Epithelial cell of prostate (primary cell): ENCODE results near the gene MYG1.

Experiments used
- DNase-seq: peaks from one replicate; pipeline ENCODE4 v3.0.0-alpha.2; 2011; ENCODE audit warnings: low read depth, low spot score
- H3K27ac ChIP-seq: fragments of 450-650 bp; 2 replicates; pipeline ENCODE4 v1.5.1; 2017; ENCODE audit warnings: mild to moderate bottlenecking

Gene MYG1, protein sequence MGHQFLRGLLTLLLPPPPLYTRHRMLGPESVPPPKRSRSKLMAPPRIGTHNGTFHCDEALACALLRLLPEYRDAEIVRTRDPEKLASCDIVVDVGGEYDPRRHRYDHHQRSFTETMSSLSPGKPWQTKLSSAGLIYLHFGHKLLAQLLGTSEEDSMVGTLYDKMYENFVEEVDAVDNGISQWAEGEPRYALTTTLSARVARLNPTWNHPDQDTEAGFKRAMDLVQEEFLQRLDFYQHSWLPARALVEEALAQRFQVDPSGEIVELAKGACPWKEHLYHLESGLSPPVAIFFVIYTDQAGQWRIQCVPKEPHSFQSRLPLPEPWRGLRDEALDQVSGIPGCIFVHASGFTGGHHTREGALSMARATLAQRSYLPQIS

DNA sequence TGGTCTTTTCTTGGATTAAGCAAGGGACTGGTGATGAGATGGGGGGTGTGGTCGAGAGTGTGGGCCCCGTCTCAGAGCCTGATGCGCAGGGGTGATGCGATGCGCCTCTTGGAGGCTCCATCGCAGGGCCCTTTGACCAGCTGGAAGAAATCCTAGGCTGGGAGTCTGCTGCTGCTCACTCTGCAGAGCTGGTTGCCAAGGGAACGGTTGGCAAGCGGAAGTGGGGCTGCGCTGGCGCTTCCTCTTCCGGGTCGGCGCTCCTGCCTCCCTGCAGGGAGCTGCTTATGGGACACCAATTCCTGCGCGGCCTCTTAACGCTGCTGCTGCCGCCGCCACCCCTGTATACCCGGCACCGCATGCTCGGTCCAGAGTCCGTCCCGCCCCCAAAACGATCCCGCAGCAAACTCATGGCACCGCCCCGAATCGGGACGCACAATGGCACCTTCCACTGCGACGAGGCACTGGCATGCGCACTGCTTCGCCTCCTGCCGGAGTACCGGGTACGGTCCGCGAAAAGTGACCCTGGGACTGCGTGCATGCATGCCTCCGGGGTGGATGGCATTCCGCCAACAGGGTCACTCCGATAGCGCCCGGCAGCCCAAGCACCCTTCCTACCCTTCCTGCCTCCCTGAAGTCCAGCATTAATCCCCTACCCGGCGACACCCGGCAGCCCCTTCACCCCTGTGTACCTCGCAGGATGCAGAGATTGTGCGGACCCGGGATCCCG is at the start of gene MYG1:
TSS of gene MYG1 (plus strand) at position 242 of the 727 bp plus-strand sequence. CDS start at position 285, 43 bp downstream.
- no peak for DNase-seq
- peak within 1 kb of the TSS; percentile 68 for H3K27ac ChIP-seq

DNA sequence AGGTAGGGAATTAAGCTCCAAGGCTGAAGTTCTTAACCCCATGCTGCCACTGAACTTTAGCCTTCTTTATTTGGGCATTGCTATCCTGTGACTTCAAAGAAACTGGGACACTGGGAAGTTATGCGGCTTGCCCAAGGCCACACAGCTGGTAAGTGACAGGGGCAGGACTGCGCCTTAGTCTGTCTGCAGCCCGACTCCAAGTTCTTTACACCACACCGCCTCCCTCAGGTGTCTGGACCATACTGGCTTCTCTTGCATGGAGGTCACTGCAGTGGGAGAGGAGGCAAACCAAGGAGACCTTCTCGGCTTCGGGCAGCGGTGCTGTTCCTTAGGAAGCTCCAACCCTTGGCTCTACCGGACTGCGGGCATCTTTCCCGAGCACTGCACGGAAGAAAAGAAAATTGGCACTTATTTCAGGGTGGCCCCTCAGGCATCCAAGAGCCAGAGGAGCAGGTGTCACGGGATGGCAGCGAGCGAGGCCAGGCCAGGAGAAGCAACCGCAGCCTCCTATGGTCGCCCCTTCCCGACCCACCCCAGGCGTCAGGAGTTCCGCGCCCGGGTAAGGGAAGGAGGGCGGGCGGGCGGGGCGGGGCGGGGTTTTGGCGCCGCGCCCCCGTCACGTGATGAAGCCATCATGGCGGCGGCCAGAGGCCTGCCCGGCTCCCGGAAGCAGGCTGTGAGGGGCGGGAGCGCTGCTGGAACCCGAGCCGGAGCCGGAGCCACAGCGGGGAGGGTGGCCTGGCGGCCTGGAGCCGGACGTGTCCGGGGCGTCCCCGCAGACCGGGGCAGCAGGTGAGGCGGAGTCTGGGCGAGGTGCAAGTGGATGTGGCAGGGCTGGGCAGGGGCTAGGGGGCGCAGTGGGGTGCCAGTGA is 47.8 kb upstream of the MYG1 start:
- peak overlapping the region; percentile 68 for H3K27ac ChIP-seq
- no peak for DNase-seq

DNA sequence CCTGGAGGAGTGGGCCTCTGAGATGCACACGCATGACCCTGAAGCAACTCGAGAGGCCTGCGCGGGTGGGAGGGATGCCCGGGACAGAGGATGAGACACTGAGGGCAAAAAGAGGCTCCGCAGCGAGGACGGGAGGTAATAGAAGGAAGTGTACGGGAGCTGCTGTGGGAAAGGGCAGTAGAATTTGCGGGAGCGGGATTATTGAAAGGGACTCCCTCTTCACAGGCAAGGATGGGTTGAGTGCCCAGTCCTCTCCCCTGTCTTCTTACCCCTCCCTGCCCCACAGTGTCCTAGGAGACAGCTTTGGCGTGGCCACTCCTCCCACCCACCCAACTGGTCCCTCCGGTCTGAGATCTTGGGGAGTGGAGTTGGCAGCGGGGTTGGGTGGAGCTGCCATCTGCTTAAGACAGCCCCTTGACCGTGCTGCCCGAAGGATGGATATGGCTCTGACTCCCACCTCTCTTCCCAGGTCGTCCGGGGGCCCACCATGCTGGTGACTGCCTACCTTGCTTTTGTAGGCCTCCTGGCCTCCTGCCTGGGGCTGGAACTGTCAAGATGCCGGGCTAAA is 47.1 kb upstream of the MYG1 start:
- DNase-seq = no peak
- H3K27ac ChIP-seq = peak overlapping the region; percentile 68

DNA sequence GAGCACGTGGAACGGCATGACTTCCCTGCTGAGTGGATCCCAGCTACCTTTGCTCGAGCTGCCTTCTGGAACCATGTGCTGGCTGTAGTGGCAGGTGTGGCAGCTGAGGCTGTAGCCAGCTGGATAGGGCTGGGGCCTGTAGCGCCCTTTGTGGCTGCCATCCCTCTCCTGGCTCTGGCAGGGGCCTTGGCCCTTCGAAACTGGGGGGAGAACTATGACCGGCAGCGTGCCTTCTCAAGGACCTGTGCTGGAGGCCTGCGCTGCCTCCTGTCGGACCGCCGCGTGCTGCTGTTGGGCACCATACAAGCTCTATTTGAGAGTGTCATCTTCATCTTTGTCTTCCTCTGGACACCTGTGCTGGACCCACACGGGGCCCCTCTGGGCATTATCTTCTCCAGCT is 46.2 kb upstream of the MYG1 start:
- DNase-seq = no peak
- H3K27ac ChIP-seq = no peak overlapping the region

DNA sequence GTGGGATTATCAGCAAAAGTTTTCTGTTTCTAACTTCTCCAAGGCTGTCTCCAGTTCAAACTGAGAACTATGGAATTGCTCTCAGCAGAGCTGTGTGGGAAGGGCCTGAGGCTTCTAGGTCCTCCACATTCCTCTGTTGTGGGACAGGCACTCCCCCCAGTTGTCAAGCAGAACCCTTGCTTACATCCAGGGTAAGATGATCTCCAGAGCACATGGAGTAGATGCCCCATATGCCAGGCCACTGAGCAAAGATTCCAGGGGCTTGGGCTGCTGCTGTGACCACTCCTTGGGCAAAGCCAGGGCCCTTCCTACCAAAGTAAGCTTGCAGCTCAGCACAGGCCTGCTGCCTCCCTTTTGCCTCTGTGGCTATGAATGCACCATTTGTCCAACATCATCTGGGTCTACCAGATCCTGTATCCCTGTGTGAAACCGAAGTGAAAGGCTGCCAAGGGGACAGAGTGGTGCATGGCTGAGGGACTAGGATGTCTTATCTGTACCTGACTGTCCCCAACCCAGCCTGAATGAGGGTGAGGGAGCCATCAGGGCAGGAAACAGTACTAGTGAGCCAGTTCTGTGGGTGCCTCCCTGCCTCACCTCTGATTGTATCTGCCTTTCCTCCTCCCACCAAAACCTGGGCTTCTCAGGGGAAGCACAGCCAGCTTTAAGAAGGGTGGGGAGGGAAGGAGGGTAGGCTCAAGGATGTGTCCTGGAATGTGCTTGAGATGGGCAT is 44.5 kb upstream of the MYG1 start:
- no peak for DNase-seq
- H3K27ac ChIP-seq = no peak overlapping the region

DNA sequence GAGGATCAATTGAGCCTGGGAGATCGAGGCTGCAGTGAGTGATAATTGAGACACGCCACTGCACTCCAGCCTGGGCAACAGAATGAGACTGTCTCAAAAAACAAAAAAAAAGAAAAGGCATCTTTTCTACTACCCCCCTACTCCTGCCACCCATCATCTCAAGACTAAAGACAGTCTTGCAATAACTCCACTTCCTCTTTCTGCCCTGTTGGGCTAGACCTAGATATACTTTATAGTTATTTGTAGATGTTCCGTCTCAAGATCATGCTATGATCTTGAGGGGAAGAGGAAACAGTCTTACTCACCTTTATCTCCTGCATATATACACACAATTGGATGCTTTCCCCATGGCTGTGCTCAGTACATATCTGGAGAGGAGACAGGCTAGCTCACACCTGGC is 43.5 kb upstream of the MYG1 start:
- DNase-seq = no peak
- H3K27ac ChIP-seq = no peak overlapping the region

DNA sequence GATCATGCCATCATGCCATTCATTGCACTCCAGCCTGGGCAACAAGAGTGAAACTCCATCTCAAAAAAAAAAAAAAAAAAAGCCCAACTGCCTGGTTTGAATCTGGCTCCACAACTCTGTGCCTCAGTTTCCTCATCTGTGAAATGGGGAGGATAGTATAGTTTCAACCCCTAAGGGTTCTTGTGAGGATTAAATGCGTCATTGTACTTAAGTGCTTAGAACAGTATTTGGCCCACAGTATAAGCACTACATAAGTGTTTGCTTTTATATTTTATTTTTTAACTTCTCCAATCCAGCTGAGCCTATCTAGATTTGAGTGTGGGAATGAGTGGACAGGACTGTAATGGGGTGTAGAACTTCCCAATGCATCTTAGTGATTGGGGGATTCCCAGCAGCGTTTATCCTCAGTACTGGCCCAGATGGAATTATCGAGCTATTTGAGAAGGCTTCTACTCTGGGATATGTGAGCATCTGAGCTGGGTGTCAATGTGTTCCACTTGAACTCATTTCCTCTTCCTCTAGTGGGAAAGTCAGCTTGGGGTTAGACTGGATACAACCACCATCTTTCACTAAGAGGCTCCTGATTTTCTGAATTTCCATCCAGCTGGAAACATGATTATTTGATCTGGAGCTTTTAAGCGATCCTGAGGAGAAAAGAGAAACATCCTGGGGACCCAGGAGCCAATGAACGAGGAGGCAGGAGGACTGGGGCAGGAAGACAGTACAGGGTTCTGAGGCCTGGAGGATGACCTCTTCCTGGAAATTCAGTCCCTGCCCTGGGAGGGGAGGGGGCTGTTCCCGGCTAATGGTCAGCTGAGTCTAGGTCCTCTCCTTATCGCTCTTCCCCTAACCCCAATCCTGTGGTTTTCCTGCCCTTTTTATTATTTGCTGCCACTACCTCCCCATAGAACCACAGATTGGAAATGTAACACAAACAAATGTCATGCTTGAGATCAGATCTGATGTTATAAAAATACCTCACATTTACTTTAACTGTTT is 40.7 kb upstream of the MYG1 start:
- no peak for DNase-seq
- H3K27ac ChIP-seq = no peak overlapping the region

DNA sequence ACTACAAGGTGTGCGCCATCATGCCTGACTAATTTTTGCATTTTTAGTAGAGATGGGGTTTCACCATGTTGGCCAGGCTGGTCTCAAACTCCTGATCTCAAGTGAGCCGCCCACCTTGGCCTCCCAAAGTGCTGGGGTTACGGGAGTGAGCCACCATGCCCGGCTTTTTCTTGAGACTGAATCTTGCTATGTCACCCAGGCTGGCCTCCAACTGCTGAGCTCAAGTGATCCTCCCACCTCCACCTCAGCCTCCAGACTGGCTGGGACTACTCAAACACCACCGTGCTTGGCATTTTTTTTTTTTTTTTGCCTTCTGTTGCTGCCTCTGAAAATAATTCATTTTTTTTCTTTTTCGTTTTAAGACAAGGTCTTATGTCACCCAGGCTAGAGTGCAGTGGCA is 39.6 kb upstream of the MYG1 start:
- DNase-seq = no peak
- H3K27ac ChIP-seq = no peak overlapping the region

DNA sequence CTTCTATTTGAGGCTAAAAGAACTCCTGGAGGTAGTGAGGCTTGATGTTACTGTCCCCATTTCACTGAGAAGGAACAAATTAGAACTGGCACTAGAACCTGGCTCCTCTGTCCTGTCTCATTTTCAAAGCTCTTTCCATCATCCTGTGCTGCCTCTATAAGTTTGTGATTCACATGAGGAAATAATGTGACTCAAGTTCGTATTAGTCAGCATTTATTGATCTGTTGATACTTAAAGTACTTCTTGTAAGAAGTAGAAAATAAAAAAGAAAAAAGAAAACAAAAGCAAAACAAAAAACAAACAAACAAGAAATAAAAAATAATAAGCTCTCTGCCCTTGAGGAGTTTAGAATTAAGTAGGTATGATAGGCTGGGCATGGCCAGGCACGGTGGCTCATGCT is 33.7 kb upstream of the MYG1 start:
- H3K27ac ChIP-seq = no peak overlapping the region
- no peak for DNase-seq

DNA sequence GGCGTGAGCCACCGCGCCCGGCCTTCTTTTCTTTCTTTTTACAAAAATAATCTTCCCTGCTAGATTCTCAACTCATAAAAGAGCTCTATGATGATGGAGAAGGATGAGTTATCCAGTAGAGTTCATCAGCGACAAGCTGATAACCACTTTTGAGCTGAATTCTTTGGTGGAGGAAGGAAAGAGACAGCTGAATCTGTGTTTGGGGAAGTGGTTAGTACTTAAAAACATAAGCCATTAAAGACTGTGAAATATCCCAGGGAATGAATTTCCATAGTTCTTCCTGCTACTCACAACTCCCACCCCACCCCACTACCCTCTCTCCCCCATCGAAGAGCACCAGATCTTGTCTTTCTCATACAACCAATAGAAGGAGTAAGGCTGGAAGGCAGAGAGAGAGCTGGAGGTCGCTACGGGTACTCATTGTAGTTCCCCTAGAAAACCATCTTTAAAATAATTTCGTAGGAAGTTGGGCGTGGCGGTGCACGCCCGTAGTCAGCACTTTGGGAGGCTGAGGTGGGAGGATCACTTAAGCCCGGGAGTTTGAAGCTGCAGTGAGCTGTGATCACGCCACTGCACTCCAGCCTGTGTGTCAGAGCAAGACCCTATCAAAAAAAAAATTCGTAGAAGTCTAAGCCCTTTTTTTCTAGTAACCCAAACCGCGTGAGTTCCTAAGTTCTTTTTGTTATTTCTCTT is 32.0 kb upstream of the MYG1 start:
- DNase-seq = no peak
- no peak overlapping the region for H3K27ac ChIP-seq

DNA sequence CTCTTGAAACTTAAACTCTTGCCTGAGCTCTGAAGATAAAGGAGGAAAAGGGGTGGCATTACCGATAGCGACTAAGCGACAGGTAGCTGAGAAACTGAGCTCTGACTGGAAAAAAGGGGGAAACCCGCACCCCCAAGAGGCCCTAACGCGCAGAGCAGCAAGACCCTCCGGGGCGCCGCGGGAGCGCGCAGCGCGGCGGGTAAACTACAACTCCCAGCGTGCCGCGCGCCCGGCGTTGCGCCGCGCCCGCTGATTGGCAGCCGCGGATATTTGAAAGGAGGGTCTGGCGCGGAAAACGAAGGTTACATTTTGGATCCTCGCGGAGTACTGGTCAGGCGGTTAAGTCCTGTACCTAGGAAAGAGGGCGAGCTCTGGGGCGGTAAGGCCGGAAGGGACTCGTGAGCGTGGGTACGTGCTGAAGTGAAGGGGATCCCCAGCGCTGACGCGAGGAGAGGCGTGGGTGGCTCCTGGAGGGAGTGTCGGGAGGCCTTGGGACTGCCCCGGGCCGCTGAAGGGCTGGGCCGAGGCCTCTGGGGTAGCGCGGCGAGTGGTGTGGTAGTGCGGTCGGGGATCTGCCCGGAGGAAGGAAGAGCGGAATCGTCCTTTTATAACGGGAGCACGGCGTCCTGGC is 31.4 kb upstream of the MYG1 start, which contains the start of gene ESPL1:
TSS of gene ESPL1 (plus strand) at position 301 of the 631 bp plus-strand sequence. CDS start 468 bp downstream, outside the sequence.
- H3K27ac ChIP-seq = no peak within 1 kb of the TSS
- DNase-seq = no peak

DNA sequence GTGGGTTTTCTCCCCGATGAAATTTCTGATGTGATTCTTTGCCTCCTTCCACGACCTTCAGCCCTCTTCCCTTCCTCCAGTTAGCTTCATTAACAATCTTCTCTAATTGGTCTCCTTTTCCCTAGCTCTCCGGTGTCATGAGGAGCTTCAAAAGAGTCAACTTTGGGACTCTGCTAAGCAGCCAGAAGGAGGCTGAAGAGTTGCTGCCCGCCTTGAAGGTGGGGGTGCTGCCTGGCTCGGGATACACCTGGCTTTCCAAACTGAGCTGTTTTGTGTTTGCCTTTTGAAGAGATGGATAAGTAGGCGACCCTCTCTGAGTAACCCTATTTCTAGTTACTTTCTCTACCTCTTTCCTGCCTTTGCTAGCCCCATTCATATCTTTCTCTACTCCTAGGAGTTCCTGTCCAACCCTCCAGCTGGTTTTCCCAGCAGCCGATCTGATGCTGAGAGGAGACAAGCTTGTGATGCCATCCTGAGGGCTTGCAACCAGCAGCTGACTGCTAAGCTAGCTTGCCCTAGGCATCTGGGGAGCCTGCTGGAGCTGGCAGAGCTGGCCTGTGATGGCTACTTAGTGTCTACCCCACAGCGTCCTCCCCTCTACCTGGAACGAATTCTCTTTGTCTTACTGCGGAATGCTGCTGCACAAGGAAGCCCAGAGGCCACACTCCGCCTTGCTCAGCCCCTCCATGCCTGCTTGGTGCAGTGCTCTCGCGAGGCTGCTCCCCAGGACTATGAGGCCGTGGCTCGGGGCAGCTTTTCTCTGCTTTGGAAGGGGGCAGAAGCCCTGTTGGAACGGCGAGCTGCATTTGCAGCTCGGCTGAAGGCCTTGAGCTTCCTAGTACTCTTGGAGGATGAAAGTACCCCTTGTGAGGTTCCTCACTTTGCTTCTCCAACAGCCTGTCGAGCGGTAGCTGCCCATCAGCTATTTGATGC is 30.6 kb upstream of the MYG1 start:
- no peak overlapping the region for H3K27ac ChIP-seq

DNA sequence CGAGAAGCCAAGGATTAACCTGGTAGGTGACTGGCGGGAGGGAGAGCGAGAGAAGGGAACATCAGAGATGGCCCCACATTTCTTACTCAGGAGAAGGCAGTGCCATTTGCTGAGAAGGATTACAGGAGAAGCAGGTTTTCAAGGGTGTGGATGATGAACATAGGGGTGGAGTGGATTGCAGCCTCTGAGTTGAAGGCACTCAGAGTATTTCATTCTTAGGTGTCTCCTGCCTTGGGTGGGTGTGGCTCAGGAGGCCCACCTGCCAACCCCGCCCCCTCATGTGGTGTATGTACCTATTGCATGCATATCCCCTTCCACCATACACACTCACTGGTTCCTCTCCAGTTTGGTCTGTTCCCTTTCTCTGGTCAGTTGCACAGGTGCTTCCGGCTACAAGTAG is 25.1 kb upstream of the MYG1 start:
- DNase-seq = no peak
- peak overlapping the region; percentile 17 for H3K27ac ChIP-seq

More for the DNA sequence above, 30.6 kb upstream of the MYG1 start:
- no peak for DNase-seq

DNA sequence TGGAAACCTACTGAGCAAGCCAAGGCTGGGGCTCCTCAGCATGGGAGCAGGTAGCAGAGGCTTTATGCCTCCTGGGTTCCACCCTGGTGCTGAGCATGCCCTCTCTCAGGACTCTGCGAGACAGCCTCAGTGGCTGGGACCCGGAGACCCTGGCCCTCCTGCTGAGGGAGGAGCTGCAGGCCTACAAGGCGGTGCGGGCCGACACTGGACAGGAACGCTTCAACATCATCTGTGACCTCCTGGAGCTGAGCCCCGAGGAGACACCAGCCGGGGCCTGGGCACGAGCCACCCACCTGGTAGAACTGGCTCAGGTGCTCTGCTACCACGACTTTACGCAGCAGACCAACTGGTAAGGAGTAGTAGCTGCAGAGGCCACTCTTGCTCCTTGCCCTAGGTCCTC is 23.0 kb upstream of the MYG1 start:
- no peak for DNase-seq
- no peak overlapping the region for H3K27ac ChIP-seq

DNA sequence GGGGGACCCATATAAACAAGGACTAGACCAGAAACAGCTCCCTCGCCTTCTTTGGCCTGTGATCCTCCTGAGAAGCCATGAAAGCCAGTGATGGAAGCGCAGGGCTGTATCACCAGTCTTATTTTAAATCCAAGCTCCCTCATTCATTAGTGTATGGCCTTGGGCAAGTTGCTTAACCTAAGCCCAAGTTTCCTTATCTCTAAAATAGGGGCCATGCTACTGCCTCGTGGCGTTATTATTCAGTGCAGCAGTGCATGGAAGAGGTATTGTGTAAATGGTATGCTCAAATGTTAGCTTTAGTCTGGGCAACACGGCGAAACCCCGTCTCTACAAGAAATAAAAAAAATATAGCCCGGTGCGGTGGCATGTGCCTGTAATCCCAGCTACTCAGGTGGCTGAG is 21.5 kb upstream of the MYG1 start:
- DNase-seq = no peak
- no peak overlapping the region for H3K27ac ChIP-seq

DNA sequence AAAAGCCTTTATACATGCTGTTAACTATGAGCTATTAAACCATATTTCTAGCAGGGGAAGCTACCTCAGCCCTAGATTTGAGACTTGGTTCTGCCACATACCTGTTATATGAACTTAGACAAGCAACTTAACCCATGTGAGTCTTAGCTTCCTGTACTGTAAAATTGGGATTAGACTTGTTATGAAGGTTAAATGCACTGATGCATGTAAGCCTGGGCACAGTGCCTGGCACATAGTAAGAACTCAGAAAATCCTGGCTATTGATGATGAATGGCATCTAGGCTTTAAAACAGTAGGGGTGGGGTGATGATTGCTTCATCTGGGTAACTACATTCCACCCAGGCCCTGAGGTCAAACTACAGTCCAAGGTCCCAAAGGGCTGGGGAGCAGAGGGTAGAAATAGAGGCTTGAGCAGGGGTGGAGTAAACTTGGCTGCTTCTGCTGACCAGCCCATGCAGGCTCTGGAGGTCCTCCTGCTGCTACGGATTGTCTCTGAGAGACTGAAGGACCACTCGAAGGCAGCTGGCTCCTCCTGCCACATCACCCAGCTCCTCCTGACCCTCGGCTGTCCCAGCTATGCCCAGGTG is 20.1 kb upstream of the MYG1 start:
- H3K27ac ChIP-seq = no peak overlapping the region
- DNase-seq = no peak
